8988T (cell line): ENCODE data around the gene ISG20.

Source experiments
- DNase-seq: peaks from one replicate; pipeline ENCODE4 v3.0.0; 2011

Gene ISG20

DNA sequence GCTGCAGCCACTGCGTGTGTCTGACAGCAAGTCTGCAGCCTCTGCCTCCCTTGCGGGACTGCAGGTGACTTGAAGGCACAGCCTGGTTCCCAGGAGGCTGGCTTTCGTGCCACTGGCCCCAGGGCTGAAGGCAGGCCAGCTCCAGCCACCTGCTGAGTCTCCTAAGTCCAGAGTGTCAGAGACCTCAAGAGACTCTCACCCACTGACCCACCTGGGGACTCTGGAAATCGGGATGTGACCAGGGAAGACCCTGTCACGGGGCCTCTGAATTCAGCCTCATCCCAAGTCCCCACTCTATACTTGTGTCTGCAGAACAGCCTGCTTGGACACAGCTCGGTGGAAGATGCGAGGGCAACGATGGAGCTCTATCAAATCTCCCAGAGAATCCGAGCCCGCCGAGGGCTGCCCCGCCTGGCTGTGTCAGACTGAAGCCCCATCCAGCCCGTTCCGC lies 16.3 kb downstream of the ISG20 start:
- no peak for DNase-seq

DNA sequence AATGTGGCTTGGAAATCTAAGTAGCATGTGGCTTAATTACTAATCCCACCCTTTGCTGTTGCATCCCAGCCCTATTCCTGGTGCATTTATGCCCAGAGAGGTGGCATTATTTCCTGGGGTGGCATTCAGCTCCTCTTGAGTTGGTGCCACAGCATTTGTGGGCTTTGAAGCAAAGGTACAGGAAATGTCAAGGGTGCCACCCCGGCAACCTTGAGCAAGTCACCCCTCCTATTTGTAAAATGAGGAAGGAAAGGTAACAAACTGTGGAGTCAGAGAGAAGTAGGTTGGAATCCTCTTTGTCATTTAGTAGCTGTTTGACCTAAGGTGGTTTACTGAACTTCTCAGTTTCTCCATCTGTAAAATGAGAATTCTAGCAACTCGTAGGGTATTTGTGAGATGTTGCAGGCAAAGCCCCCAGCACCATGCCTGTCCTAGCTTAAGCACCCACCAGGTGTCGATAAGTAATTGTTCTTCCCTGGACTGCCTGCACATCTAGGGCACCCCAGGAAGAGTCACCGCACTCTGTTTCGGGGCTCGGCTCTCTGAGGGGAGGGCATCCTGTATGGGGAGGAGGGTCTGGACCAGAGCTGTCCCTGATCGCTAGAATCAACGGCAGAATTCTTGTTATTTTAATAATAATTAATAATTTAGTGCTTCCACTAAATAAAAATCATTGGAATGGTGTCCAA lies 17.1 kb downstream of the ISG20 start:
- no peak for DNase-seq

DNA sequence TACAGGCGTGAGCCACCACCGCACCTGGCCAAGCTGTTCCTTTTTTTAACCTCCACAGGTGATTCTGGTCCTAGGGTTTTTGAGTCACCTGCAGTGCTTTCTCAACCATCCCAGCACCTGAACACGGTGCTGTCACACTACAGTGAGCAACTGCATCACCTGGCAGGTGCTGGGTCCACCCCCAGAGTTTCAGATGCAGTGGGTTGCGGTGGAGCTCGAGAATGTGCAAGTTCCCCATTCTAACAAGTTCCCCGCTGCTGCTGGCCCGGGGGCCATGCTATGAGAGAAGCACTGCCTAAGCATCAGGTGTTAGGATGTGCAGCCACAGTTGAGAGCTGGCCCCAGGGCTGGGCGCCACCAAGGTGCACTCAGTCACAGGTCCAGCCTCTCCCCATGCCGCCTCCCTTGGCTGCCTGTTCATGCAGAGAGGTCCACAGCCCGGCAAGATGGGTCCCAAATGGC lies 18.0 kb downstream of the ISG20 start:
- DNase-seq: no peak

DNA sequence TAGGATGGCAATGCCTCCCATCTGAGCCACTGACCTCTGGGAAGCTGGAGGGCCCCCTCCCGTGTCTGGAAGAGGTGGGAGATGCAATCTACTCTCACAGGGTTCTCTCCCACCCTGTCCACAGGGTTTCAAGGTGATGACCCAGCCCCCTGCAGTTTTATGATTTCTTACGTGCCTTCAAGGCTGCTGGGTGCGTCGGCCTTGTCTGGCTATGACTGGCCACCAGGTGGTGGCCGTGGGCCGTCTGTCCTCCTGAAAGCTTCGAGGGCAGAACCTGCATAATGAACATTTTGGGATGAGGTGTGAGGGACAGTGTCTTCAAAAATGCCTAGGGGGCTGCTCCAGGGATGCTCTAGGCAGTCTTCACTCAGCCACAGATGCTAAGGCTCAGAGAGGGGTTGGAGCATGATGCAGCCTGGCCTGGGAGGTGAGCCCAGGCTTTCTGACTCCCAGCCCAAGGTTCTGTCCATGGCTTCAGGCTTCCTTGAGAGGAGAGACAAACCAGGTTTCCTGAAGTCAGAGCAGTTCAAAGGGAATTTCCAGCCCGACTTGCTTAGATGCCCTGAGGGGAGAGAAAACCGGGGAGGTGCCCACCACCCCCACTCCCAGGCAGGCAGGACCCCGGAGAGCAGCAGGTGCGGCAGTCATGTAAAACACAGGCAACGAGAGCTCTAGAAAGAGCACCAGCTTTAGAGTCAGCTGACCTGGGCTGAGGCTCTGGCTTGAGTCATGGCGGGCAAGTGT lies 18.7 kb downstream of the ISG20 start:
- DNase-seq: peak; percentile 56

DNA sequence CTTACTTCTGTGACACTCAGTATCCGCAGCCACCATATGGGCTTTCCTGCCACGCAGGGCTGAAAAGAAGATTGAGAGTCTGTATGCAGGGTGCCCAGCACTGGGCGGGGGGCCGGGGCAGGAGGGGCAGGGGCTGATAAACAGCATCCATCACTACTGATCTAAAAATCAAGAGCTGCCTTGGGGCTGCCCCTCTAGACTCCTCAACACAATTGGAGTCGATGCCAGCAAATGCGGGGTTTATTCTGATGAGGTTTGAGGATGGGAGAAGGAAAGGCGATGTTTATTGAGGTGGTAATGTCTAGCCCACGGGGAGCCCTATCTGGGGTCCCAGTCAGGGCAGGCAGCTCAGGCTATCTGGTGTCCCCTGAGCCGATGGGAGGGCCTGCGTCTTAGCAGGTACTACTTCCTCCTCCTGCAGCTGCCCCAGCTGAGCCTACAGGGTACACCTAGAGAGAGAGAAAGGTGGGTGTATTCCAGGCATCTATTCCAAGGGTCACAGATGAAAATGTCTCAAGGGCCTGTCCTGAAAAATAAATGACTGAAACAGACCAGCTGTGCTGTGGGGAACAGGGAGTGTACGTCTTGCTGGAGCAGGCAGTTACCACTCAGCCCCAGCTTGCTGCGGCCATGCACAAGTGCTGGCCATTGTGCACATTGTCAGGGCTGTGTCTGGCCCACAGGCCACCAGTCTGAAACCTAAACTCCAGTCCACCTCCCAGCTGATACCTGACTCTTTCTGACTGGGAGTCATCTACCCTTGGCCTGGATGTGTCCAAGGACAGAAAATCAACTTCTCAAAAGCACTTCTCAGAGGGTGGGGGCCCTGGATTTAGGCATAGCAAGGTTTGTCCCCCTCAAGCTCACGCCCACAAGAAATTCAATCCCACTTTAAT lies 19.5 kb downstream of the ISG20 start:
- no peak for DNase-seq

DNA sequence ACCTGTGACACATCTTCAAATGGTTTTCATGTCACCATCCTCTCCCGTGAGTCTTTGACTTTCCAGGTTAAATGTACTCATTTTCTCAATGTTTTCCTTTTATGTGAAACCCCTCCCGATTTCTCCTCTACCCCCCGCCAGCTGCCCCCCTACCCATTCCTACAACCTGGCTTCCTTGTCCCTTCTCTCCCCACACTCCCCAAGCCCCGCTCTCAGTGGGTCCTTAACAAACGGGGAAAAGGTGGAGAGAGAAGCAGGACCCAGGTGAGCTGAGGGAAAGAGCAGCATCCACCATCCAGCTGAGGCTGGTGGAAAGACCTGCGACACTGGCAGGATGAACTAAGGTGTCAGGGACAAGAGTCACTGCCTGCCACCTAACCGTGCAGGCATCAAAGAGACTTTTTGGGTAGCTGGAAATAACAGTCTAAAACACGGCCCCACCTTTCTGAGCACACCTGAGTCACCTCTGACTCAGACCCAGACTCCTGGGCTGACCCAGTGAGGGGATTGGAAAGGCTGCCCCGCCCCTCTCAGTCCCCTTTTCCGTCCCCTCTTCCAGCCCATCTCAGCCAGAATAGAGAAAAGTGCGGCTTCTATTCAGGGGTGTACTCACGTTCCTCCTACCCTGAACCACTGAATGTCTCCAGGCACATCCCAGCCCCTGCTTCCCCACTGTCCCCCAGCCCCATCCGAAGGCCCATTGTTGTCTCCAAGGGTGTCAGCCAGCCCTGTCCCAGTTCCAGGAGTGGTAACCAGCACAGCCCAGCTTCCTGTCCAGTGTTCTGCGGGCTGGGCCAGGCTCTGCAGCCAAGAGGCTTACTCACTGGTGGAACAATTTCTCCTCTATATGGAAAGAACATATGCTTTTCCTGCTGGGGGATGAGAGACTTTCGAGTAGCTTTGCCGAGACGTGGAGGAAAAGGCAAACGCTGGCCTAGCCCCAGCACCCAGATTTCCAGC lies 20.4 kb downstream of the ISG20 start:
- no peak for DNase-seq

DNA sequence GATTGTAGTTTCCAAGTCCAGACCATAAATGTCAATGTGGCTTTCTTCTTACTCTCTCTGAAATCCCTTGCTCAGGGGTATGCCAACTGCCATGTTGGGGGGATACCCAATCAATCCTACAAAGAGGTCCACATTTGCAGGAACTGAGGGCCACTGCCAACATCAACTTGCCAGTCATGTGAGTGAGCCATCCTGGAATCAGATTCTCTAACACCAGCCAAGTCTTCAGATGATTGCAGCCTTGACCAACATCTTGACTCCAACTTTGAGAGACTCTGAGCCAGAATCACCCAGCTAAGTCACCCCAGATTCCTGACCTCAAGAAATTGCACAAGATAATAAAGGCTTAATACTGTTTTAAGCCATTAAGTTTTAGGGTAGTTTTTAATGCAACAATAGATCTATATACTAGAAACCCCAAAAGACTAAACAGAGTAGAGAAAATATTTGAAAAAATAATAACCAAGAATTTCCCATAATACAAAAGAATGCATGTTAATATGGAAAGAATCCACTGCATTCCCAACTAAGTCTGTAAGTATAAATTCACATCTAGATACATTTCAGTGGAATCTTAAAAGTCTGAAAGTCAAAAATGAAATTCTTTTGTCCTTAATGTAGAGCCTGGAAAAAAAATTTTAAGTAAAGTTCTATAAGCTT lies 22.4 kb downstream of the ISG20 start:
- DNase-seq: no peak

DNA sequence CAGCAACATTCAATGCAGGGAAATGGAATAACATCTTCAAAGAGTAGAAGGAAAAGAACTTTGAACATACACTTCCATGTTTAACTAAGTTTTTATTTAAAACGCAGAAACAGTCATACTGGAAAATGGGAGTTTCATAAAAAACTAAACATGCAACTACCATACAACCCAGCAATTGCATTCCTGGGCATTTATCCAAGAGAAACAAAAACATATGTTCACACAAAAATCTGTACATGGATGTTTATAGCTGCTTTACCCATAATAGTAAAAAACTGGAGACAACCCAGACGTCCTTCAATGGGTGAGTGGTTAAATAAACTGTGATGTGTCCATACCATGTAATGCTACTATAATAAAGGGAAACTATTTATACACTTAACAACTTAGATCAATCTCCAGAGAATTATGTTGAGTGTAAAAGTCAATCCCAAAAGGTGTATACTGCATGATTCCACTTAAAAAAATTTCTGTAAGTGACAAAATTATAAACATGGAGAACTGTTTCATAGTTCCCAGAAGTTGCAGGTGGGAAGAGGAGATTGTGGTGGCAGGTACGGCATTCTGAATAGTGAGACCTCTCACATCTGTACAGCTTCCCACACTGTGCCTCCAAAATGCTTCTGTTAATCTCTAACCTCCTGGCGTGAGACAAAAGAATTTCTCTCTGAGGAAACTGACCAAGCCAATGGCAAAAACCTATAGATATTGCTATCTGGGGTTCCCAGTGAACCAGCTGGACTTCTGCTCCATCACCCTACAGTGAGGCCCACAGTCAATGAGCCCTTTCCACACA lies 23.1 kb downstream of the ISG20 start:
- DNase-seq: no peak

DNA sequence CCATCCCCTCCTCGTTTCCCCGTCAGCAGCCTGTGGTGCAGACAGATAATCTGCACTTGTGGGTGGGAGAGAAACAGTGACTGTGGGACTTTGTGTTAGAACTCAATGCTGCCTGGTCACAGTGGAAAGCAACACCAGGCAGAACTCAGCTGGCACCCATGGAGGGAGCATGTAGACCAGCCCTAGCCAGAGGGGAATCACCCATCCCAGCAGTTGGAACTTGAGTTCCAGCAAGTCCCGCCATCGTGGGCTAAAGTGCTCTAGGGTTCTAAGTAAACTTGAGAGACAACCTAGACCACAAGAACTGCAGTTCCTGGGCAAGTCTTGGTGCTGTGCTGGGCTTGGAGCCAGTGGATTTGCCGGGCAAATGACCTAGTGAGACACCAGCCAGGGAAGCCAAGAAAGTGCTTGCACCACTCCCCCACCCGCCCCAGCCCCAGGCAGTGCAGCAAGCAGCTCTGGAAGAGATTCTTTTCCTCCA lies 24.4 kb downstream of the ISG20 start:
- DNase-seq: no peak

DNA sequence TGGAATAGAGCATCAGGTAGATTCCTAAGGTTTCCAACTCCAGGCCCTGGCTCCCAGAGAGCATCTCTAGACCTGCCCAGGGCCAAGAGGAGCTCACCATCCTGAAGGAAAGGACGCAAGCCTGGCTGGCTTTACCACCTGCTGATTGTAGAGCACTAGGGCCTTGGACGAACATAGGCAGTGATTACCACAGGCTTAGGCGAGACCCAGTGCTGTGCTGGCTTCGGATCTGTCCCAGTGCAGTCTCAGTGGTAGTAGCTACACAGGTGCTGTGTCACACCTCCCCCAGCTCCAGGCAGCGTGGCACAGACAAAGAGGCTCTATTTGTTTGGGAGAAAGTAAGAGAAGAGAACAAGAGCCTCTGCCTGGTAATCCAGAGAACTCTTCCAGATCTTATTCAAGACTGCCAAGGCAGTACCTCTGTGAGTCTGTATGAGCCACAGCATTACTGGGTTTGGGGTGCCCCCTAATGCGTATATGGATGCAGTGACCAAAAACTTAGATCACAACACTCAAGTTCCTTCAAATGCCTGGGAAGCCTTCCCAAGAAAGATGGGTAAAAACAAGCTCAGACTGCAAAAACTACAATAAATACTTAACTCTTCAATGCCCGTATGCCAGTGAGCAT lies 25.4 kb downstream of the ISG20 start:
- no peak for DNase-seq

DNA sequence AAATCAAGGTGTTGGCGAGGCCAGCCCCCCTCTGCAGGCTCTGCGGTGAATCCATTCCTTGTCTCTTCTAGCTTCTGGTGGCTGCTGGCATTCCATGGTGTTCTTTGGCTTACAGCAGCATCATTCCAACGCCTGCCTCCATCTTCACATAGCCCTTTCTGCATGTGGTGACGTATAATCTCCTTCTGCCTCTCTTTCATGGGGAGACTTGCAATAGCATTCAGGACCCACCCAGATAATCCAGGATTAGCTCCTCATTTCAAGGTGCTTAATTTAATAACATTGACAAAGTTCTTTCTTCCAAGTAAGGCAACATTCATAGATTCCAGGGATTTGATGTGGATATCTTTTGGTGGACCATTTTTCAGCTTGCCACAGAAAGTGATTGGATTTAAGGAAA lies 35.8 kb downstream of the ISG20 start:
- no peak for DNase-seq

DNA sequence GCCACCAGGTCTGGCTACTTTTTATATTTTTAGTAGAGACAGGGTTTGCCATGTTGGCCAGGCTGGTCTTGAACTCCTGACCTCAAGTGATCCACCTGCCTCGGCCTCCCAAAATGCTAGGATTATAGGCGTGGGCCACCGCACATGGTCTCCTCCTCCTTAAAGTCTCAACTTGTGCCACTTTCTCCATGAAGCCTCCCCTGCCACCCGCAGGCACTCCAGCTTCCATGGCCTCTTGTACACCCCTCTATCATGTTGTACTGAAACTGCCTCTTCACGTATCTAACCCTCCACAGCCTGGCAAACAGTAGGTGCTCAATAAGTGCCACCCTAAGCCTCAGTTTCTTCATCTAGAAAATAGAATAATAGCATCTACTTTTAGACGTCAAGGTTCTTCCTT lies 39.9 kb downstream of the ISG20 start:
- DNase-seq: no peak

DNA sequence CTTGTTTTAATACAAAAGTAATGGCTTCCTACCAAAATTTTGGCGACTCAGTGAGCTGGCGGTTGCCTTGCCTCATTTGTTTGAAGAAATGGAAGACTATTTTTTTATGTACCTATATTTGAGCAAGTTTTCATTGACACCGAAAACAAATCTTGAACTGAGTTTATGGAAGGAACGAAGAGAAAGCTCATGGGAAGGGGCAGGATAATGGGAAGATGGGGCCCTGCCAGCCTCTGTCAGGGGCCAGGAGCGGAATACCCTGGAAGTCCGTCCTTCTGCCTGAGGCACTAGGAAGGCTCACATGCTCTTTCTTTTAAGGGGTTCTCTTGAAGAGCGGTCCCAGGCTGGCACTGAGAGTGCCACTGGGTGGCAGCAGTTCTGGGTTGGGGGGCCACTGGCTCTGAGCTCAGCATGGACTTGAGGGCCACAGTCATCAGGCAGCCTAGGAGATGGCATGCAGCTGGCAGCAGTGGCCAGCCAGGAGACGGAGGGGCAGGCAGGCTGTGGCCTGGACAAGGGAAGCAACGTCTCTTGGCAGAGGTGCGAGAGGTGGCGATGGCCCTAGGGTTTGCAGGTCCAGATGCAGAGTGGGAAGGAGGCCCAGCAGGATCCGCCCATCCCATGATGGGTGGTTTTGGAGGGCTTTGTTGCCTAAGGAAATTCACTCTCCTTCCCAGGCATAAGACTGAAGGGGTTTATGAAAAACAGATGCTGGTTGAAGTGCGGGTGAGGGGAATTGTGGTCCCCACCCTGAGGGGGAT lies 41.6 kb downstream of the ISG20 start:
- DNase-seq: no peak

DNA sequence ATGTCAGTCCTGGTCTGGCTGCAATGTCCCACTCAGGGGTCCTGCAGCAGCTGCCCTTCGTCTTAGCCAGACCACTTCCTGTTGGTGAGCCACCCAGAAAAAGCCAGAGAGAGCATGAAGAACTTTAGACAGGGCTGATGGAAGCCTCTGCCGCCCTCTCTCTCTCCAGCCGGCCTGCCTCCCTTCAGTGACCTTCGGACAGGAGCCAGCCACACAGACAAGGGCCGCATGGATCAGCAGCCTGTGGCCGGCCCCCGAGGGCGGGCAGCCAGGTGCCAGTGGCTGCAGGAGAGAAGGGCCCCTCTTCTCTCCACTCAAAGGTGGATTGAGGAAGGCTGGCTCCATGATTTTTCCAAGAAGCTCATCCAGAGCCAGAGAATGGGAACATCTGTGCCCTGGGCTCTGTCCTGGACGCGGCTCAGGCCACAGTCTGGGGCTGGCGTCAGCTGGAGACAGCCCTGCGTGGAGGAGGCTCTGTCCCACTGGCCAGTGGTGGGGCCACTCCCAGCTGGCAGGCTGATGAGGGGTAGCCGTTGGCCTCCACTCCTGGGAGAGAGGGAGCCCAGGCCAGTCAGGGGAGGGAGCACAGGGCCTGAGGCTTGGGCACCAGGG lies 42.9 kb downstream of the ISG20 start:
- no peak for DNase-seq

DNA sequence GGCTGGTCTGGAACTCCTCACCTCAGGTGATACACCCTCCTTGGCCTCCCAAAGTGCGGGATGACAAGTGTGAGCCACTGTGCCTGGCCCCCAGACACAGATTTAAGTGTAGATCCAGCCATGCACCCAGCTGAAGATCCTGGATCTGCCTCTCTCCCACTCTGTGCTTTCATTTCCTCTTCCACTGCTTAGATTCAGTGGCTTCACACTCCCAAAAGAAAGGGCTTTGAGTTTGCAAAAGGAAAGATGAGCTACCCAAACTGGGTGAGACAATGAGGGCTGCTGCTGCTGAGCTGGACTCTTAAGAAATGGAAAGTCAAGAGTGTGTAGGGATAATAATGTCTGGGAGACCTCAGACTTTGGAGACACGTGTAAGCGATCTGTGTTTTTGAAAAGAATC lies 45.5 kb downstream of the ISG20 start:
- no peak for DNase-seq

DNA sequence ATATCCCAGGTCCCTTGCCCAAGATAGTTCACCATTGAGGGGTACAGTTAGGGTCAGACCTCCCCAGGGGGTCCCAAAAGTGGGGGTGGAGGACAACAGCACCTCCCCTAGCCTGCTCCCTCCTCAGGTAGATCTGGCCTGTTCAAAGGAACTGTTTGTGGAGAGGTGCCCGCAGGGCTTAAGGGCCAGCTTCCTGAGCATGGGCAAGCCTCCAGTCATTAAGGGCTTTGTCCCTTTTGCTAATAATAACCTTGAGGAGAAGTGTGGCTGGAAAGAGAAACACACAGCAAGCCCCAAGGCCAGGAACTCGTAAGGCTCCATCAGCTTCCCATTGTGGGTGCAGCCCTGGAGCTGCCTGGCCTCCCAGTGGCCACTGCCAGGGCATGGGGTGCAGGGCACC lies 47.4 kb downstream of the ISG20 start:
- DNase-seq: no peak

DNA sequence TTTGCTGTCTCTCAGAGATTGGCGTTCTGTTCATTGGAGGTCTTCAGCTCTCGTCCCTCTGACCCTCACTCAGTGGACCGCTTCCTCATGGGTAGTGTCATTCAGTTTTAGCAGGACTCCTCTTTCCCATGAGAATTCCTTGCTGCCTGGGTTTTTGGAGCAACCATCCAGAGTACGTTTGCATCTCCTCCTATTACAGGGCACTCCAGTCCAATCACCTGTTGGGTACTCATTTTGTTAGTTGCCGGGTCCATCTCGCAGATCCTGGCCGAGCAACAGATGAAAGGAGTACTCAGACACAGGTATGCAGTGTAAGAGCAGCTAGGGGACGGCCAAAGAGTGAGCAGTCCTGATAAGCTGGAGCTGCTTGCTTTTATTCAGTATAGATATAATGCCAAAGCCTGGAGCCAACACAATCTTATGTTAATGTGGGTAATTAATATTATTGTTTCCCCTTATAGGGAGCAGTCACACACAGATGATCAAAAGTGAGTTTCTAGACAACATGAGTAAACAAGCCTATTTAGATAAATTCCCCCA lies 49.6 kb downstream of the ISG20 start:
- no peak for DNase-seq

DNA sequence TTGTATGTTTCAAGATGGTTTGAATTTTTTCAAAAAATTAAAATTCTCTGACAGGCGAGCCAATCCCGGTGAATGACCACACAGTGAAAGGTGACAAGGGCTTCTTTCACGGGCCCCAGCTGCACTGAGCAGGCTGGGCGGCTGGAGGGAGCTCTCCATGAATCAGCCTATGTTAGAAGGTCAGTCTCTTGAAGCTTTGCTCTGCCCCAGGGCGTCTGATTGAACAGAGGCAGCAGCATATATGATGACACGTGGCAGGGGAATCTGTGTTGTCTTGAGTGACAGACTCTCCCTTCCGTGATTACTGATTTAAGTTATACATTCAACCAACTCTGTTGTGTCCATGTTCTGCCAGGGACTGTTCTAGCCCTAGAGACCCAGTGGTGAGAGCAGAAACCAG lies 51.5 kb downstream of the ISG20 start:
- DNase-seq: no peak

DNA sequence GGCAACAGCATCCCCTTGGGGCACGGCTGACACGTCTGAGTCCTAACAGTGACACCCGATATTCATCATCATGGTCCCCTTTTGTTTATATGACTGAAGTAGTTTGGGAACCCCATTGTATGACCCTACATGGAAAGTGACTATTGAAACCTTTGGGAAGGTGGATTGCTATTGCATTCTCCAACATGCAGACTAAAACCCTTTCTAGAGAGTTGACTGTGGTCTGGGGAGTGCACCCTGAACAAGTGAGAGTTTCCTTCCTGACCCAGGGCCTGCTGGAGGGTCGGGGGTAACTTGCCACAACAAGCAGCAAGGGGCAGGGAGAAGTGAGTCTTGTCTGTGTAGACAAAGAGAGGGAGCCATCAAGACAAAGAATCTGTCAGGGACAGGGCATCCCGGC lies 54.4 kb downstream of the ISG20 start:
- DNase-seq: no peak
